MM.1S (cell line): ENCODE data around the gene SLC25A33.

Source experiments
- DNase-seq: peaks from one replicate; pipeline ENCODE4 v3.0.0-alpha.2; 2015
- H2AFZ ChIP-seq: fragments of 300-600 bp; sonication (generic); 2 replicates; pipeline ENCODE4 v1.6.0; 2016; ENCODE audit warnings: antibody characterized with exemption, low read length
- H3F3A ChIP-seq: fragments of 300-600 bp; sonication (generic); 2 replicates; pipeline ENCODE4 v1.6.1; 2016; ENCODE audit warnings: mild to moderate bottlenecking, antibody characterized with exemption, low read length, moderate library complexity, mixed read lengths; ENCODE audit not compliant: insufficient read depth
- H3K27ac ChIP-seq: fragments of 300-600 bp; sonication (generic); 2 replicates; pipeline ENCODE4 v1.5.1; 2016; ENCODE audit warnings: mild to moderate bottlenecking, low read length
- H3K27me3 ChIP-seq: fragments of 300-600 bp; sonication (generic); replicated peaks from 2 replicates; pipeline ENCODE4 v1.6.0; 2016; ENCODE audit warnings: low read length; ENCODE audit not compliant: insufficient read depth
- H3K36me3 ChIP-seq: fragments of 300-600 bp; sonication (generic); replicated peaks from 2 replicates; pipeline ENCODE4 v1.6.1; 2016; ENCODE audit warnings: mild to moderate bottlenecking, low read length, mixed read lengths; ENCODE audit not compliant: insufficient read depth
- H3K4me1 ChIP-seq: fragments of 300-600 bp; sonication (generic); 2 replicates; pipeline ENCODE4 v1.6.1; 2016; ENCODE audit warnings: low read length, mixed read lengths
- H3K4me2 ChIP-seq: fragments of 300-600 bp; sonication (generic); 2 replicates; pipeline ENCODE4 v1.6.0; 2016; ENCODE audit warnings: low read depth, low read length
- H3K4me3 ChIP-seq: fragments of 300-600 bp; sonication (generic); 2 replicates; pipeline ENCODE4 v1.5.1; 2016; ENCODE audit warnings: low read length, mixed read lengths
- H3K79me2 ChIP-seq: fragments of 300-600 bp; sonication (generic); 2 replicates; pipeline ENCODE4 v1.6.1; 2016; ENCODE audit warnings: mixed run types, low read length, mixed read lengths
- H3K9ac ChIP-seq: fragments of 300-600 bp; sonication (generic); 2 replicates; pipeline ENCODE4 v1.6.1; 2016; ENCODE audit warnings: low read length, mixed read lengths
- H3K9me2 ChIP-seq: fragments of 300-600 bp; sonication (generic); replicated peaks from 2 replicates; pipeline ENCODE4 v1.6.1; 2016; ENCODE audit warnings: mild to moderate bottlenecking, low read length, mixed read lengths; ENCODE audit not compliant: insufficient read depth
- H3K9me3 ChIP-seq: fragments of 300-600 bp; sonication (generic); replicated peaks from 2 replicates; pipeline ENCODE4 v1.6.1; 2016; ENCODE audit warnings: mild to moderate bottlenecking, low read length, mixed read lengths; ENCODE audit not compliant: insufficient read depth
- H4K20me1 ChIP-seq: fragments of 300-600 bp; sonication (generic); 2 replicates; pipeline ENCODE4 v1.6.1; 2016; ENCODE audit warnings: mild to moderate bottlenecking, low read length, moderate library complexity, mixed read lengths; ENCODE audit not compliant: insufficient read depth
- EZH2 ChIP-seq: fragments of 300-600 bp; sonication (generic); optimal IDR thresholded peaks from 2 replicates; pipeline ENCODE3; 2017; ENCODE audit warnings: low read depth, mild to moderate bottlenecking, antibody characterized with exemption, low read length, mixed read lengths
- EZH2phosphoT487 ChIP-seq: fragments of 300-600 bp; sonication (generic); IDR thresholded peaks from 2 replicates; pipeline ENCODE4 v1.6.1; 2018; ENCODE audit warnings: antibody characterized with exemption, low read length
- TF ChIP-seq, protein P1 (sequence below): fragments of 300-600 bp; sonication (generic); IDR thresholded peaks from 2 replicates; pipeline ENCODE4 v1.5.1; 2016; ENCODE audit warnings: antibody characterized with exemption, low read length, mixed read lengths

Gene SLC25A33

GRCh38 chr1:9592510-9593075 lies 53.3 kb downstream of the SLC25A33 start:
- H3K9ac ChIP-seq: no peak overlapping the region

DNA sequence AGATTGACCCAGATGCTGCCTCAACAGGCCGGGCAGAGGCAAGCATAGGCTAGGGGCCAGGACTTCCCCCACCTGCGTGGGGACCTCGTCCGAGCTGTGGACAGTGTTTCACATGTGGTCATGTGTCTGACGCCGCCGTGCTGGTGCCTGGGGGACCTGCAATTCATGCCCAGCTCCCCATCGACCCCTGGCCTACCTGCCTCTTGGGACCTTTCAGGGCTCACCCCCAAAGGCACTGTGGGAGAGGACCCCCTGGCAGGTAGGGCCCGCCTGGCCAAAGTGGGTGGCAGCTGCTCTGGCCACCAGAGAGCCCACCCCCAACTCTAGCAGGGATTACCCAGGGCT lies 53.9 kb downstream of the SLC25A33 start:
- H3K9me3 ChIP-seq: no peaks in the 10 kb centered on the region
- peaks cover 6% of the 10 kb centered on the region; the same call in 1 of the 2 replicates for H3K4me1 ChIP-seq
- no peaks in the 10 kb centered on the region for H3K9me2 ChIP-seq
- H3K79me2 ChIP-seq: peaks cover 80% of the 10 kb centered on the region
- H3K4me3 ChIP-seq: no peak overlapping the region
- DNase-seq: no peak
- H3K27ac ChIP-seq: no peak overlapping the region
- no peaks in the 10 kb centered on the region for H3K27me3 ChIP-seq
- no peak overlapping the region for H2AFZ ChIP-seq
- TF ChIP-seq EZH2phosphoT487 (no peak), EZH2 (no peak)
- TF ChIP-seq, protein P1, sequence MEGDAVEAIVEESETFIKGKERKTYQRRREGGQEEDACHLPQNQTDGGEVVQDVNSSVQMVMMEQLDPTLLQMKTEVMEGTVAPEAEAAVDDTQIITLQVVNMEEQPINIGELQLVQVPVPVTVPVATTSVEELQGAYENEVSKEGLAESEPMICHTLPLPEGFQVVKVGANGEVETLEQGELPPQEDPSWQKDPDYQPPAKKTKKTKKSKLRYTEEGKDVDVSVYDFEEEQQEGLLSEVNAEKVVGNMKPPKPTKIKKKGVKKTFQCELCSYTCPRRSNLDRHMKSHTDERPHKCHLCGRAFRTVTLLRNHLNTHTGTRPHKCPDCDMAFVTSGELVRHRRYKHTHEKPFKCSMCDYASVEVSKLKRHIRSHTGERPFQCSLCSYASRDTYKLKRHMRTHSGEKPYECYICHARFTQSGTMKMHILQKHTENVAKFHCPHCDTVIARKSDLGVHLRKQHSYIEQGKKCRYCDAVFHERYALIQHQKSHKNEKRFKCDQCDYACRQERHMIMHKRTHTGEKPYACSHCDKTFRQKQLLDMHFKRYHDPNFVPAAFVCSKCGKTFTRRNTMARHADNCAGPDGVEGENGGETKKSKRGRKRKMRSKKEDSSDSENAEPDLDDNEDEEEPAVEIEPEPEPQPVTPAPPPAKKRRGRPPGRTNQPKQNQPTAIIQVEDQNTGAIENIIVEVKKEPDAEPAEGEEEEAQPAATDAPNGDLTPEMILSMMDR: no peak
- no peaks in the 10 kb centered on the region; the same call in 1 of the 2 replicates for H3F3A ChIP-seq
- H4K20me1 ChIP-seq: peaks cover 29% of the 10 kb centered on the region; the same call in 1 of the 2 replicates
- no peak overlapping the region for H3K9ac ChIP-seq
- H3K36me3 ChIP-seq: no peaks in the 10 kb centered on the region
- H3K4me2 ChIP-seq: no peak overlapping the region

More at GRCh38 chr1:9592510-9593075, 53.3 kb downstream of the SLC25A33 start:
- H3K27me3 ChIP-seq: no peaks in the 10 kb centered on the region
- H3K4me3 ChIP-seq: no peak overlapping the region
- H3K9me2 ChIP-seq: no peaks in the 10 kb centered on the region
- H3K4me1 ChIP-seq: peaks cover 6% of the 10 kb centered on the region; the same call in 1 of the 2 replicates
- H4K20me1 ChIP-seq: peaks cover 29% of the 10 kb centered on the region; the same call in 1 of the 2 replicates
- DNase-seq: no peak
- no peaks in the 10 kb centered on the region for H3K36me3 ChIP-seq
- no peak overlapping the region for H3K27ac ChIP-seq
- H3K79me2 ChIP-seq: peaks cover 78% of the 10 kb centered on the region
- H3K9me3 ChIP-seq: no peaks in the 10 kb centered on the region
- TF ChIP-seq EZH2 (no peak), EZH2phosphoT487 (no peak)
- TF ChIP-seq, protein P1: no peak
- H3F3A ChIP-seq: no peaks in the 10 kb centered on the region; the same call in 1 of the 2 replicates
- no peak overlapping the region for H3K4me2 ChIP-seq
- no peak overlapping the region for H2AFZ ChIP-seq

DNA sequence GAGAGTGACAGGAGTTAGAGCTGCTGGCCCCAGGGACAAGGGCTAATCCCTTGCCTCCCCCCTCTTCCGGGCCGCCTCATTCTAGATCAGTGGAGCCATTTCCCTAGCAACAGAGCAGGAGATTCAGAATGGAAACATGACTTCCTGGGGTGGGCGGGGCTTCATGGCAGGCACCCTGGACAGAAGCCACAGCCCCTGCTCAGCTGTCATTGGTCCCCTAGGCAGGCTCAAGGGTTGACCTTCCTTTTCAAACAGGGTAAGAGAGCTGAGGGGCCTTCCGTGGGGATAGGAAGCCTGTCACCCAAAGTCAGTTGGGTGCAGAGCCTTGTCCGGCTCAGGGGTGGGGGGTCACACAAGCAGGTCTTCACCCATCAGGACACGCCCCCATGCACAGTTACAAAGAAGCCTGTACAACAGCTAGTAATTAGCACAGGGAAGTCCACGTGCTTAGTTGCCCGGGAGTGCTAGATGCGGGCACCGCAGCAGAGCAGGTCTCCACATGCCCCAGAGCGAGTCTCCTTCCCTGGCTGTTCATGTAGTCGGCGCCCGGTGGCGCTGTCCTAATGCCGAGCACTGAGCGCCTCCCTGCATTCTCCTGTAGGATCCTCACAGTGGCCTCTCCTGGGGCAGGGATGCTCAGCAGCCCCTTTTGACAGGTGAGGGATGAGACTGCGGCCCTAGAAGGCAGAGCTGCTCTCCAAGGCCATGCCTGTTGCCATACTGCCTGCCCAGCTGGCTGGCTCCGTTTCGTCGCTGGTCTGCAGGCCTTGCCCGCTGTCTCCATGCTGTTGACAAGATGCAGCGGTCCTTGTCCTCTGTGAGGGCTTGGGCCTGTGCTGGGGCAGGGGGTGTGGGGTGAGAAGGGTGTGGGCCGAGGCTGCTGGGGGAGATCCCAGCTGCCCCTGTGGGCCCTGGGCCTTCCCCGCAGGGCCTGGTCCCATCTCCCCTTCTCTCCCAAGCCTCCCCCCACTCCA lies 54.5 kb downstream of the SLC25A33 start:
- Histone ChIP-seq H3K4me3 (no peak overlapping the region), H3K4me1 (peaks cover 6% of the 10 kb centered on the region; the same call in 1 of the 2 replicates), H4K20me1 (peaks cover 29% of the 10 kb centered on the region; the same call in 1 of the 2 replicates), H3K9ac (no peak overlapping the region), H3K27me3 (no peaks in the 10 kb centered on the region), H3K4me2 (no peak overlapping the region), H3K79me2 (peaks cover 81% of the 10 kb centered on the region), H3F3A (no peaks in the 10 kb centered on the region; the same call in 1 of the 2 replicates), H3K9me2 (no peaks in the 10 kb centered on the region), H3K27ac (no peak overlapping the region), H3K9me3 (no peaks in the 10 kb centered on the region), H2AFZ (no peak overlapping the region), H3K36me3 (no peaks in the 10 kb centered on the region)
- DNase-seq: no peak
- TF ChIP-seq EZH2: no peak
- TF ChIP-seq, protein P1: no peak
- TF ChIP-seq EZH2phosphoT487: no peak
